Inflammatory macrophage treated with lipopolysaccharide for 4 hours (primary cell): ENCODE results near the gene USP6NL.

Source experiments
- DNase-seq: peaks from one replicate; pipeline ENCODE4 v3.0.0-alpha.2; 2020

Gene USP6NL

DNA sequence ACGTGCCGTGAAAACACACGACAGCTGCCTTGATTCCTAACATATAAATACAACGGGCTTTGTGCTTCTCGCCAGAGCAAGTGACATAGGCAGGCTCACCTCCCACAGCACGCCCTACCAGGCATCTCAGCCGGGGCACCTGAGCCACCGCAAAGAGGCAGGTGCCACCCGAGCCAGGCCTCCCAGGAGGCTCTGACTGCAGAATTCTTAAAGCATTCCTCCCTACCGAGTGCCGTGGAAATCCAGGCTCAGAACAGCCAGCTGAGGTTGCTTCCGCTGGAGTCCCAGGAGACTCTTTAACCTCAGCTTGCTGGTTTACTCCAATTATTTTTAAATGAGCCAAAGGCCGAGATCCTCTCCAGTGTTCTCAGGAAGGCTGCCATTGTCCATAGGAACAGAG is 206.5 kb downstream of the USP6NL start:
- no peak for DNase-seq
